Measurements from ENCODE around the gene FOXJ3. TPM values are rescaled to one million over a fixed set of nuclear protein-coding genes. Genes with fewer than 3 reads are reported as not detected.
A peak's percentile ranks its signal among the peaks of the same experiment; 100 is the strongest.

The FOXJ3 gene
- total RNA-seq, 1 donor from 2014 or later, result 13.2 TPM

DNA sequence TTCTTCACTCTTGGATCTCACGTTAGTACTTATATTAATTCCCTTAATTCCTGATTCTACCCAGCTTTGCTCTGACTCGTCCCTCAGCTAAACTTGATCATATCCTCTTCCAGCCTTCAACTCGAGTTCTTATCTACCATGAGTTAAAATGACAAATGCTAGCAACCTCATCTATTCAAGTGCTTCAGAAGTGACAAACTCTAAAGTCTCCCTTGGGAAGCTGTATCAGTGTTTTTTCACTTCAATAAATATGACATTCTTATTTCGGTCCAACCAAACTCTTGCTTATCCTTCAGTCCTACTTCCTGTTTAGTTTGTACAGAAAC lies 75.3 kb downstream of the FOXJ3 start:
- FAIRE-seq, result no peak
- Histone ChIP-seq H3K27me3 (ENCODE audit: control insufficient read depth, insufficient read depth, low read length) (no peaks in the 10 kb centered on the region), H3K36me3 (ENCODE audit: control insufficient read depth, insufficient read depth, low read length) (no peaks in the 10 kb centered on the region), H3K4me3 (ENCODE audit: low read depth, low read length) (no peak overlapping the region)
- DNase-seq (ENCODE audit: low read depth), result peak; percentile 10
- no peak for TF ChIP-seq CTCF (IDR thresholded peaks at IDR 0.05; ENCODE audit: insufficient read depth, low read length, severe bottlenecking)

DNA sequence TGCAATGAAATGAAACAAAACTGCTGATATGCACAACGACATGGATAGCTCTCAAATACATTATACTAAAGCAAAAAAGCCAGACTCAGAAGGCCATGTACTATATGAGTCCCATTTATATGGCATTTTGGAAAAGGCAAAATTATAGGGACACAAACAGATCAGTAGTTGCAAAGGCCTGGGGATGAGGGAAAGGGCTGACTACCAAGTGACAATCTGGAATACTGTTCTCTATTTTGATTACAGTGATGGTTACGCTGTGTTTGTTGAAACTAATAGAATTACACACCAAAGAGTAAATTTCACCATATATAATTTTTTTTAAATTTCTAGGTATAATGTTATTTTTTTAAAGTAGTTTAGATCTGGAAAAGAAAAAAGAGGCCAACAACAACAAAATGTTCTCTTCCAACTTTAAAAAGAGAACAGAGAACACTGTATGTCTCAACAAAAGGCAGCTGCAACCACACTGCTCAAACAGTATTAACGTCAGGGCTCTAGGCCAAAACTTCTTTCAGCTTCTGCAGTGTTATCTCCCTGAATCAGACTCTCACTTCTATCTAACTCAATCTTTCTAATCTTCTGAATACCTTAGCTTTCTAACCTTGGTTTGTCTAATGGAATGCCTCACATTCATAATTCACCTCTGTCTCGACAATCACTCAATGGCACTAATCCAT lies 75.8 kb downstream of the FOXJ3 start:
- FAIRE-seq (no peak), DNase-seq (ENCODE audit: low read depth) (no peak)
- Histone ChIP-seq H3K4me3 (ENCODE audit: low read depth, low read length) (no peak overlapping the region), H3K27me3 (ENCODE audit: control insufficient read depth, insufficient read depth, low read length) (no peaks in the 10 kb centered on the region), H3K36me3 (ENCODE audit: control insufficient read depth, insufficient read depth, low read length) (no peaks in the 10 kb centered on the region)
- no peak for TF ChIP-seq CTCF (IDR thresholded peaks at IDR 0.05; ENCODE audit: insufficient read depth, low read length, severe bottlenecking)

GRCh38 chr1:42258218-42258617 lies 76.8 kb downstream of the FOXJ3 start:
- H3K4me3 ChIP-seq (ENCODE audit: low read depth, low read length), result no peak overlapping the region
- no peak for FAIRE-seq

DNA sequence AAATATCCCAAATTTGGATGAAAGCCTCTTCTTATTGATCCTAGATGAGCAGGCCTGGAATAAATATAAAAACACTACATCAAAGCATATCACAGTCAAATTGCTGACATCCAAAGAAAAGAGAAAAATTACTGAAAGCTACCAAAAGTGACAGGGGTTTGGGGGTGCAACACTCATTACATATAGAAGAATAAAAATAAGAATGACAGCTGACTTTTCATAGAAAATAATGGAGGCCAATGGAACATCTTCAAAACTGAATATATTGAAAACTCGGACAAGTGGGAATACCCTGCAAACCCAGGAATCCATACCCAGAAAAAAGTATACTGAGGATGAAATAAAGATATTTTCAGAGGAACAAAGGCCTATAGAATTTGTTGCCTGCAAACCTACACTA lies 84.0 kb downstream of the FOXJ3 start:
- Histone ChIP-seq H3K4me3 (ENCODE audit: low read depth, low read length) (no peak overlapping the region), H3K27me3 (ENCODE audit: control insufficient read depth, insufficient read depth, low read length) (no peaks in the 10 kb centered on the region), H3K36me3 (ENCODE audit: control insufficient read depth, insufficient read depth, low read length) (no peaks in the 10 kb centered on the region)
- DNase-seq (ENCODE audit: low read depth), result no peak
- no peak for TF ChIP-seq CTCF (IDR thresholded peaks at IDR 0.05; ENCODE audit: insufficient read depth, low read length, severe bottlenecking)
- no peak for FAIRE-seq

More at GRCh38 chr1:42258218-42258617, 76.8 kb downstream of the FOXJ3 start:
- TF ChIP-seq CTCF (IDR thresholded peaks at IDR 0.05; ENCODE audit: insufficient read depth, low read length, severe bottlenecking), result no peak
- Histone ChIP-seq H3K27me3 (ENCODE audit: control insufficient read depth, insufficient read depth, low read length) (no peaks in the 10 kb centered on the region), H3K36me3 (ENCODE audit: control insufficient read depth, insufficient read depth, low read length) (no peaks in the 10 kb centered on the region)
- DNase-seq (ENCODE audit: low read depth), result no peak

GRCh38 chr1:42250164-42250563 lies 84.9 kb downstream of the FOXJ3 start:
- no peak for FAIRE-seq
- no peaks in the 10 kb centered on the region for H3K27me3 ChIP-seq (ENCODE audit: control insufficient read depth, insufficient read depth, low read length)
- H3K36me3 ChIP-seq (ENCODE audit: control insufficient read depth, insufficient read depth, low read length), result no peaks in the 10 kb centered on the region
- H3K4me3 ChIP-seq (ENCODE audit: low read depth, low read length), result no peak overlapping the region
- DNase-seq (ENCODE audit: low read depth), result no peak
- TF ChIP-seq CTCF (IDR thresholded peaks at IDR 0.05; ENCODE audit: insufficient read depth, low read length, severe bottlenecking), result no peak

Measured in bronchial epithelial cell (primary cell).